ENCODE measurements around the gene PDS5B. TPM values are rescaled to one million over a fixed set of nuclear protein-coding genes. Genes with fewer than 3 reads are reported as not detected.

Gene PDS5B
- total and polyA plus RNA-seq, 9 of the 15 experiments (the other 6 are each of a cell fraction or from before 2014, with no cell fraction given), result 6.2 to 23.7 (median 13.1) TPM

GRCh38 chr13:32537580-32538142 lies 48.6 kb upstream of the PDS5B start (continued):
- no peak for TF ChIP-seq ZNF318 (IDR thresholded peaks at IDR 0.05; ENCODE audit: borderline replicate concordance in 1 of 2, low read depth in 1 of 2)
- no peak for TF ChIP-seq ZNF785 (CRISPR knock-in tag; IDR thresholded peaks at IDR 0.05)
- peak; percentile 62 for TF ChIP-seq POLR2G (IDR thresholded peaks at IDR 0.05; ENCODE audit: low read depth, low read length)
- TF ChIP-seq, protein P1, sequence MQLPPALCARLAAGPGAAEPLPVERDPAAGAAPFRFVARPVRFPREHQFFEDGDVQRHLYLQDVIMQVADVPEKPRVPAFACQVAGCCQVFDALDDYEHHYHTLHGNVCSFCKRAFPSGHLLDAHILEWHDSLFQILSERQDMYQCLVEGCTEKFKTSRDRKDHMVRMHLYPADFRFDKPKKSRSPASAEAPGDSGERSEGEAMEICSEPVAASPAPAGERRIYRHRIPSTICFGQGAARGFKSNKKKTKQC (CRISPR knock-in tag; IDR thresholded peaks at IDR 0.05), result 0 out of 2 replicates have a peak, but pooled peaks have one; percentile 30
- TF ChIP-seq NFYB (IDR thresholded peaks at IDR 0.05; ENCODE audit: extremely low read depth, insufficient read length), result no peak
- no peak for TF ChIP-seq E2F5 (CRISPR knock-in tag; IDR thresholded peaks at IDR 0.05)
- no peak for TF ChIP-seq SREBF1 (IDR thresholded peaks at IDR 0.05; ENCODE audit: borderline replicate concordance, low read depth, low read length)
- TF ChIP-seq ZBTB7A (IDR thresholded peaks at IDR 0.05; ENCODE audit: borderline replicate concordance, control insufficient read depth, low read depth, low read length), result peak; percentile 61; the same call in 1 of the 2 replicates
- no peak for TF ChIP-seq SNAPC5 (CRISPR knock-in tag; IDR thresholded peaks at IDR 0.05)
